Heart left ventricle (tissue), 16 donors: Measurements from ENCODE around the gene PRDX6. TPM values are rescaled to one million over a fixed set of nuclear protein-coding genes. Genes with fewer than 3 reads are reported as not detected.

Source experiments
- ATAC-seq, 4 donors: fragments of 200-7000 bp; cut with Tn5 transposase; one replicate each; pipeline ENCODE4 v1.9.1; 2020 to 2022; ENCODE audit warnings: moderate library complexity in 4 of 4, mild to moderate bottlenecking in 3 of 4, moderate number of reproducible peaks in 1 of 4
- DNase-seq, 5 donors: peaks; one replicate each; pipeline ENCODE4 v3.0.0-alpha.2; 2020
- H3K27ac ChIP-seq, 12 donors: fragments of 200-600 bp; sonication (generic) in 4 of 12; one replicate each; pipeline versions ENCODE4 v1.5.0 to v1.8.0; 2016 to 2022; ENCODE audit warnings: mild to moderate bottlenecking in 2 of 12
- H3K27me3 ChIP-seq, 9 donors: fragments of 200-600 bp; sonication (generic) in 2 of 9; one replicate each; pipeline versions ENCODE4 v1.5.1 to v1.8.0; 2016 to 2022; ENCODE audit warnings: mild to moderate bottlenecking in 3 of 9
- H3K36me3 ChIP-seq, 9 donors: fragments of 200-600 bp; sonication (generic) in 2 of 9; one replicate each; pipeline versions ENCODE4 v1.5.0 to v1.8.0; 2018 to 2022; ENCODE audit warnings: mild to moderate bottlenecking in 2 of 9
- H3K4me1 ChIP-seq, 12 donors: fragments of 200-600 bp; sonication (generic) in 4 of 12; one replicate each; pipeline versions ENCODE4 v1.5.0 to v1.8.0; 2016 to 2022; ENCODE audit warnings: mild to moderate bottlenecking in 3 of 12
- H3K4me3 ChIP-seq, 12 donors: fragments of 200-600 bp; sonication (generic) in 4 of 12; one replicate each; pipeline versions ENCODE4 v1.5.0 to v1.8.0; 2017 to 2022; ENCODE audit warnings: mild to moderate bottlenecking in 9 of 12, moderate library complexity in 4 of 12
- H3K9me3 ChIP-seq, 12 donors: fragments of 200-600 bp; sonication (generic) in 4 of 12; one replicate each; pipeline versions ENCODE4 v1.5.0 to v1.8.0; 2016 to 2022; ENCODE audit warnings: mild to moderate bottlenecking in 1 of 12
- CTCF ChIP-seq, 12 donors: fragments of 200-600 bp; sonication (generic) in 4 of 12; IDR thresholded peaks; one replicate each; pipeline versions ENCODE4 v1.5.0 to v1.8.0; 2018 to 2022; ENCODE audit warnings: antibody characterized with exemption in 12 of 12, mild to moderate bottlenecking in 5 of 12
- POLR2A ChIP-seq, 2 donors: fragments of 450-650 bp; IDR thresholded peaks; one replicate each; pipeline ENCODE4 v1.6.1; 2017; ENCODE audit warnings: antibody characterized with exemption in 2 of 2, mild to moderate bottlenecking in 2 of 2, moderate library complexity in 2 of 2
- WGBS, 4 donors: extraction: QIAGEN DNeasy Blood & Tissue Kit in 2 of 4; methylation state at CpG; one replicate each; pipeline versions ENCODE4 v1.1.5 to v1.1.7; 2013 to 2018; 5-methylcytosine and 5-hydroxymethylcytosine counted together
- intact Hi-C, 10 donors: fragments of 100-400 bp; cut with DNase I; formaldehyde crosslinking; loops; one replicate each; pipeline versions ENCODE4 v1.11.1 to v1.14.2; 2022
- polyA plus RNA-seq, 2 donors: library from polyadenylated mRNA; stranded (reverse); fragments of 200-250 nt; gene quantifications; one replicate each; pipeline ENCODE4 v1.2.3, GENCODE V29; 2013
- total RNA-seq, 9 donors: library from RNA; depleted of rRNA in 2 of 9; stranded (reverse); fragments of >200 nt in 2 of 9; fragmentation: NEBNext Ultra II Directional in 3 of 9; extraction: Animal tissue kit (Norgen Biotek cat#: 25700) in 3 of 9; gene quantifications; one replicate each; pipeline versions ENCODE4 v1.1.0 to v1.2.4, GENCODE V29; 2016 to 2023
- donor health status: ischemic (EF 13 %, LVEDD 7.1; RV severe dilation, severe dysfunction).
- donor health status: healthy with polysubstance abuse.
- donor health status: DM: no; HTN: yes; CAD: no.
- donor health status: DM: no; HTN: no; CAD: no.
- donor health status: ischemic (EF 25% LVEDD 6.9; RV normal size, moderate dysfunction).
- donor health status: ischemic (EF 25% LVEDD 5.7; RV mildly dilated, moderate dysfunction).
- donor health status: healthy.
- donor health status: DM: yes; HTN: yes; CAD: no.
- donor health status: ischemic (EF 35%, LVEDD 5.7; RV mildly dilated, moderate dysfunction).
- donor health status: nonischemic (EF 11% LVEDD 7.7; RV severe dilation, severe dysfunction).
- donor health status: DM: yes; HTN: yes; CAD: no.
- donor health status: PGD.
- donor health status: ischemic (EF 29% LVEDD 5.4; RV normal size, mild dysfunction).
- donor health status: nonischemic (EF 23%, LVEDD 6.1; RV moderate dilation, normal function).

Gene PRDX6
- total and polyA plus RNA-seq, 11 donors, result 237 to 635 (median 433) TPM

- Histone ChIP-seq H3K36me3 (no peaks in the 10 kb centered on the region), H3K4me3 (no peak overlapping the region), H3K27ac (no peak overlapping the region), H3K27me3 (no peaks in the 10 kb centered on the region), H3K9me3 (no peaks in the 10 kb centered on the region), H3K4me1 (no peaks in the 10 kb centered on the region)
- DNase-seq, result no peak
- ATAC-seq, result no peak
- TF ChIP-seq CTCF (IDR thresholded peaks at IDR 0.05), result no peak
- TF ChIP-seq POLR2A (IDR thresholded peaks at IDR 0.05), result no peak
- intact Hi-C loops, result no loop called here
Measured at GRCh38 chr1:173505391-173505790, 28.3 kb downstream of the PRDX6 start.

- H3K27me3 ChIP-seq, result no peaks in the 10 kb centered on the region
- no peak for ATAC-seq
- H3K36me3 ChIP-seq, result no peaks in the 10 kb centered on the region
- intact Hi-C loops, result no loop called here
- no peak overlapping the region for H3K4me3 ChIP-seq
- no peaks in the 10 kb centered on the region for H3K4me1 ChIP-seq
- H3K9me3 ChIP-seq, result no peaks in the 10 kb centered on the region
- WGBS, 4 donors, result 84 to 87% (median 86%) methylated on average over 5 to 6 of the region's 6 CpGs
- no peak overlapping the region for H3K27ac ChIP-seq
- DNase-seq, result no peak
- no peak for TF ChIP-seq CTCF (IDR thresholded peaks at IDR 0.05)
- TF ChIP-seq POLR2A (IDR thresholded peaks at IDR 0.05), result no peak
Measured at GRCh38 chr1:173506437-173506836, 29.3 kb downstream of the PRDX6 start.

- Histone ChIP-seq H3K27me3 (no peaks in the 10 kb centered on the region), H3K9me3 (no peaks in the 10 kb centered on the region), H3K4me1 (no peaks in the 10 kb centered on the region), H3K36me3 (no peaks in the 10 kb centered on the region), H3K4me3 (no peak overlapping the region), H3K27ac (no peak overlapping the region)
- no peak for ATAC-seq
- TF ChIP-seq POLR2A (IDR thresholded peaks at IDR 0.05) (no peak), CTCF (IDR thresholded peaks at IDR 0.05) (no peak)
- 72 to 83% (median 78%) methylated on average over 3 of the region's 3 CpGs for WGBS, 4 donors
- intact Hi-C loops, result no loop called here
- no peak for DNase-seq
Measured at GRCh38 chr1:173507205-173507846, 30.2 kb downstream of the PRDX6 start.

- Histone ChIP-seq H3K4me1 (no peaks in the 10 kb centered on the region), H3K27me3 (no peaks in the 10 kb centered on the region), H3K4me3 (no peak overlapping the region), H3K9me3 (no peaks in the 10 kb centered on the region), H3K36me3 (no peaks in the 10 kb centered on the region), H3K27ac (no peak overlapping the region)
- DNase-seq (no peak), ATAC-seq (no peak)
- intact Hi-C loops, result no loop called here
- no peak for TF ChIP-seq CTCF (IDR thresholded peaks at IDR 0.05)
- 80 to 85% (median 82%) methylated on average over 3 of the region's 3 CpGs for WGBS, 4 donors
Measured at GRCh38 chr1:173507847-173508209, 30.7 kb downstream of the PRDX6 start.
